ENCODE measurements around the gene OR7G3. TPM values are rescaled to one million over a fixed set of nuclear protein-coding genes. Genes with fewer than 3 reads are reported as not detected.

The OR7G3 gene
- total RNA-seq, 1 experiment from 2014 or later, result not detected

DNA sequence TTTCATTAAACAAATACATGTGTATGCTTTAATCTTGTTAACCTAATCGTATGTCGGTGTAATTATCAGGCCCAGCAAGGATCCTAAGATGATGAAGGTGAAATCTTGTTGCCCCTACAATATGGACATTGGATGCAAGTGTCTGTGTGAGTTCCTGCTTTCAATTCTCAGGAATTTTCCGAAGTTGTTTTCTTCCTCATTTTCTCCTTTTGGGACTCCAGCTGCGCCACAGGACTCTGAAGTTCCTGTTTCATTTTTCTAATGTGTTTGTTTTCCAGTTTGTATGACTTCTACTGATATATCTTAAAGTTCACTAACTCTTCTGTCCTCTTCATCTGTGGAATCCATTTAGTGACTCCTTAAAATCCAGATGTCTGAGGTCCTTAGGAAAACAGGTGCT, 40.1 kb upstream of the OR7G3 start:
- intact Hi-C loops (cut with micrococcal nuclease; ENCODE audit: unreplicated experiment), result no loop called here
- ChIA-PET POLR2A (ENCODE audit: low non-redundant PET) (no interaction called here), CTCF (no interaction called here)
- Histone ChIP-seq H3K27ac (ENCODE audit: low read depth, low read length, poor library complexity, severe bottlenecking) (no peak overlapping the region), H3K4me1 (ENCODE audit: insufficient read depth, low read length, poor library complexity, severe bottlenecking) (no peaks in the 10 kb centered on the region), H3K9me3 (ENCODE audit: low read depth, low read length, poor library complexity, severe bottlenecking) (peaks cover 6% of the 10 kb centered on the region), H3K27me3 (replicated peaks; ENCODE audit: insufficient read depth, low read depth, low read length, poor library complexity) (no peaks in the 10 kb centered on the region), H3K36me3 (ENCODE audit: insufficient read depth, low read length, poor library complexity, severe bottlenecking) (peaks cover 29% of the 10 kb centered on the region), H3K4me3 (ENCODE audit: low read depth, low read length, poor library complexity, severe bottlenecking) (no peak overlapping the region)
- BruUV-seq (replicated peaks), result no TSS peak
- TF ChIP-seq, protein P1, sequence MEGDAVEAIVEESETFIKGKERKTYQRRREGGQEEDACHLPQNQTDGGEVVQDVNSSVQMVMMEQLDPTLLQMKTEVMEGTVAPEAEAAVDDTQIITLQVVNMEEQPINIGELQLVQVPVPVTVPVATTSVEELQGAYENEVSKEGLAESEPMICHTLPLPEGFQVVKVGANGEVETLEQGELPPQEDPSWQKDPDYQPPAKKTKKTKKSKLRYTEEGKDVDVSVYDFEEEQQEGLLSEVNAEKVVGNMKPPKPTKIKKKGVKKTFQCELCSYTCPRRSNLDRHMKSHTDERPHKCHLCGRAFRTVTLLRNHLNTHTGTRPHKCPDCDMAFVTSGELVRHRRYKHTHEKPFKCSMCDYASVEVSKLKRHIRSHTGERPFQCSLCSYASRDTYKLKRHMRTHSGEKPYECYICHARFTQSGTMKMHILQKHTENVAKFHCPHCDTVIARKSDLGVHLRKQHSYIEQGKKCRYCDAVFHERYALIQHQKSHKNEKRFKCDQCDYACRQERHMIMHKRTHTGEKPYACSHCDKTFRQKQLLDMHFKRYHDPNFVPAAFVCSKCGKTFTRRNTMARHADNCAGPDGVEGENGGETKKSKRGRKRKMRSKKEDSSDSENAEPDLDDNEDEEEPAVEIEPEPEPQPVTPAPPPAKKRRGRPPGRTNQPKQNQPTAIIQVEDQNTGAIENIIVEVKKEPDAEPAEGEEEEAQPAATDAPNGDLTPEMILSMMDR (conservative IDR thresholded peaks at IDR 0.05; ENCODE audit: low read depth, low read length), result no peak
- TF ChIP-seq EZH2 (IDR thresholded peaks at IDR 0.05; ENCODE audit: borderline replicate concordance, low read depth, low read length, poor library complexity, severe bottlenecking), result no peak
- DNase-seq (ENCODE audit: low spot score), result no peak

- peaks cover 14% of the 10 kb centered on the region for H3K9me3 ChIP-seq (ENCODE audit: low read depth, low read length, poor library complexity, severe bottlenecking)
- no peak overlapping the region for H3K27ac ChIP-seq (ENCODE audit: low read depth, low read length, poor library complexity, severe bottlenecking)
- no peak overlapping the region for H3K4me3 ChIP-seq (ENCODE audit: low read depth, low read length, poor library complexity, severe bottlenecking)
- intact Hi-C loops (cut with micrococcal nuclease; ENCODE audit: unreplicated experiment), result no loop called here
- ChIA-PET POLR2A (ENCODE audit: low non-redundant PET) (no interaction called here), CTCF (no interaction called here)
- TF ChIP-seq, protein P1 (conservative IDR thresholded peaks at IDR 0.05; ENCODE audit: low read depth, low read length), result no peak
- no peak for TF ChIP-seq EZH2 (IDR thresholded peaks at IDR 0.05; ENCODE audit: borderline replicate concordance, low read depth, low read length, poor library complexity, severe bottlenecking)
- no TSS peak for BruUV-seq (replicated peaks)
- DNase-seq (ENCODE audit: low spot score), result no peak
- peaks cover 45% of the 10 kb centered on the region for H3K36me3 ChIP-seq (ENCODE audit: insufficient read depth, low read length, poor library complexity, severe bottlenecking)
- H3K27me3 ChIP-seq (replicated peaks; ENCODE audit: insufficient read depth, low read depth, low read length, poor library complexity), result no peaks in the 10 kb centered on the region
- H3K4me1 ChIP-seq (ENCODE audit: insufficient read depth, low read length, poor library complexity, severe bottlenecking), result no peaks in the 10 kb centered on the region
Observed at GRCh38 chr19:9165261-9165660, 38.5 kb upstream of the OR7G3 start.

DNA sequence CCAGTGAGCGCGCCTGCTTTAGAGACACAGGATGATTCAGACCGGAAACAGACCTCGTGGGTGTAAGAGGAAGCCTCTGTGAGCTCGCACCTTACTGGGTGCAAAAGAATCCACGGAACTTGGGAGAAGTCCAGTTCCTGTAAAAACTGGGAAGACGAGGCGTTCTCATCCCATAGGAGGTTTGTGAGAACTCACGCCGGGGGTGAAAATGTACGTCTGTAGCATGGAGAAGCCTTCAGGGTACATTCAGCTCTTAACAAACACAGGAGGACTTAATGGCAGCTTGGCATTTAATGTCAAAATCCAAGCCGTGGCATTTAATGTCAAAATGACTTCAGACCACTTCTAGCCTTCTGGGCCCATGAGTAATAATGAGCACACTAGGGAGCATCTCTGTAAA, 34.7 kb upstream of the OR7G3 start:
- Histone ChIP-seq H3K27ac (ENCODE audit: low read depth, low read length, poor library complexity, severe bottlenecking) (no peak overlapping the region), H3K36me3 (ENCODE audit: insufficient read depth, low read length, poor library complexity, severe bottlenecking) (peaks cover 83% of the 10 kb centered on the region), H3K4me3 (ENCODE audit: low read depth, low read length, poor library complexity, severe bottlenecking) (no peak overlapping the region), H3K4me1 (ENCODE audit: insufficient read depth, low read length, poor library complexity, severe bottlenecking) (no peaks in the 10 kb centered on the region), H3K9me3 (ENCODE audit: low read depth, low read length, poor library complexity, severe bottlenecking) (peaks cover 14% of the 10 kb centered on the region), H3K27me3 (replicated peaks; ENCODE audit: insufficient read depth, low read depth, low read length, poor library complexity) (no peaks in the 10 kb centered on the region)
- ChIA-PET CTCF (no interaction called here), POLR2A (ENCODE audit: low non-redundant PET) (no interaction called here)
- no TSS peak for BruUV-seq (replicated peaks)
- TF ChIP-seq EZH2 (IDR thresholded peaks at IDR 0.05; ENCODE audit: borderline replicate concordance, low read depth, low read length, poor library complexity, severe bottlenecking), result no peak
- TF ChIP-seq, protein P1 (conservative IDR thresholded peaks at IDR 0.05; ENCODE audit: low read depth, low read length), result no peak
- intact Hi-C loops (cut with micrococcal nuclease; ENCODE audit: unreplicated experiment), result no loop called here
- no peak for DNase-seq (ENCODE audit: low spot score)
